HEK293 (cell line): ENCODE data around the gene MYO15B.

Source experiments
- CTCF ChIP-seq: fragments of 450-650 bp; formaldehyde crosslinking; IDR thresholded peaks from 2 replicates; pipeline ENCODE4 v1.5.1; 2016; ENCODE audit warnings: missing biosample characterization, missing genetic modification characterization
- ZBTB44 ChIP-seq: fragments of 450-650 bp; IDR thresholded peaks from 2 replicates; pipeline ENCODE4 v1.5.1; 2018; ENCODE audit warnings: missing biosample characterization, mild to moderate bottlenecking, missing genetic modification characterization
- ZBTB8A ChIP-seq: fragments of 450-650 bp; formaldehyde crosslinking; IDR thresholded peaks from 2 replicates; pipeline ENCODE4 v1.5.1; 2016; ENCODE audit warnings: missing biosample characterization, missing genetic modification characterization
- ZFP37 ChIP-seq: fragments of 450-650 bp; formaldehyde crosslinking; IDR thresholded peaks from 2 replicates; pipeline ENCODE4 v1.5.1; 2016; ENCODE audit warnings: missing biosample characterization, missing genetic modification characterization
- ZFP41 ChIP-seq: fragments of 450-650 bp; formaldehyde crosslinking; IDR thresholded peaks from 2 replicates; pipeline ENCODE4 v1.5.1; 2016; ENCODE audit warnings: missing biosample characterization, missing genetic modification characterization, borderline replicate concordance
- ZNF404 ChIP-seq: fragments of 450-650 bp; formaldehyde crosslinking; IDR thresholded peaks from 2 replicates; pipeline ENCODE4 v1.5.1; 2017; ENCODE audit warnings: missing biosample characterization, missing genetic modification characterization
- ZSCAN18 ChIP-seq: fragments of 450-650 bp; formaldehyde crosslinking; IDR thresholded peaks from 2 replicates; pipeline ENCODE4 v1.5.1; 2016; ENCODE audit warnings: missing biosample characterization, missing genetic modification characterization

GRCh38 chr17:75576661-75577060 is 10.9 kb upstream of the MYO15B start:
- TF ChIP-seq CTCF (tag by site-specific recombination) (no peak), ZBTB8A (no peak), ZBTB44 (tag by site-specific recombination) (no peak), ZNF404 (tag by site-specific recombination) (no peak), ZSCAN18 (tag by site-specific recombination) (no peak), ZFP41 (no peak), ZFP37 (tag by site-specific recombination) (no peak)
